Neural cell (in vitro differentiated cells): ENCODE measurements around the gene TEAD4.

ENCODE experiments used
- EP300 ChIP-seq: fragments of 450-650 bp; conservative IDR thresholded peaks from 2 replicates; pipeline ENCODE4 v1.6.1; 2014; ENCODE audit warnings: antibody characterized with exemption, mild to moderate bottlenecking, moderate library complexity; ENCODE audit not compliant: poor library complexity, severe bottlenecking
- EZH2 ChIP-seq: fragments of 200-600, 300-800 bp; shearing (Covaris generic), sonication (generic); IDR thresholded peaks from 2 replicates; pipeline ENCODE4 v1.6.1; 2014; ENCODE audit warnings: antibody characterized with exemption, low read length, borderline replicate concordance, mild to moderate bottlenecking; ENCODE audit not compliant: insufficient read depth, poor library complexity, severe bottlenecking
- MXI1 ChIP-seq: fragments of 450-650 bp; conservative IDR thresholded peaks from 2 replicates; pipeline ENCODE4 v1.6.1; 2014; ENCODE audit warnings: antibody characterized with exemption, mild to moderate bottlenecking; ENCODE audit not compliant: poor library complexity, severe bottlenecking
- POLR2AphosphoS5 ChIP-seq: IDR thresholded peaks from 2 replicates; pipeline ENCODE4 v1.6.1; 2012
- RAD21 ChIP-seq: fragments of 450-650 bp; conservative IDR thresholded peaks from 2 replicates; pipeline ENCODE4 v1.6.1; 2014; ENCODE audit warnings: antibody characterized with exemption, mild to moderate bottlenecking, moderate library complexity
- SMC3 ChIP-seq: fragments of 450-650 bp; conservative IDR thresholded peaks from 2 replicates; pipeline ENCODE4 v1.6.1; 2014; ENCODE audit warnings: antibody characterized with exemption, mild to moderate bottlenecking, moderate library complexity; ENCODE audit not compliant: poor library complexity
- TAF1 ChIP-seq: IDR thresholded peaks from 2 replicates; pipeline ENCODE4 v1.6.1; 2012; ENCODE audit warnings: low read depth
- TF ChIP-seq, protein P1 (sequence below): fragments of 450-650 bp; IDR thresholded peaks from 2 replicates; pipeline ENCODE4 v1.5.1; 2014; ENCODE audit warnings: antibody characterized with exemption, mild to moderate bottlenecking, moderate library complexity; ENCODE audit not compliant: poor library complexity, severe bottlenecking
- TF ChIP-seq, protein P2 (sequence below): IDR thresholded peaks from 2 replicates; pipeline ENCODE4 v1.6.1; 2012; ENCODE audit warnings: borderline replicate concordance

DNA sequence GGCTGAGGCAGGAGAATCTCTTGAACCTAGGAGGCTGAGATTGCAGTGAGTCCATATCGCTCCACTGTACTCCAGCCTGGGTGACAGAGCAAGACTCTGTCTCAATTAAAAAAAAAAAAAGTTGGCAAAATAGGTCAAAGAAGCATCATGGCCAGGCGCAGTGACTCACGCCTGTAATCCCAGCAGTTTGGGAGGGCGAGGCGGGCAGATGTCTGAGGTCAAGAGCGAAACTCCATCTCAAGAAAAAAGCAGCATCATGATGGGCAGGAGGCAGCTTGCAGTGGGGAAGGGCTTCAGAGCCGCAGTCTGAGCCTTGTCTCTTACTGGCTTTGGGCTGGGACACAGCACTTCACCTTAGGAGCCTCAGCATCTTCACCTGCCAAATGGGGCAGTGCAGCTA, 21.4 kb downstream of the TEAD4 start:
- TF ChIP-seq, protein P1, sequence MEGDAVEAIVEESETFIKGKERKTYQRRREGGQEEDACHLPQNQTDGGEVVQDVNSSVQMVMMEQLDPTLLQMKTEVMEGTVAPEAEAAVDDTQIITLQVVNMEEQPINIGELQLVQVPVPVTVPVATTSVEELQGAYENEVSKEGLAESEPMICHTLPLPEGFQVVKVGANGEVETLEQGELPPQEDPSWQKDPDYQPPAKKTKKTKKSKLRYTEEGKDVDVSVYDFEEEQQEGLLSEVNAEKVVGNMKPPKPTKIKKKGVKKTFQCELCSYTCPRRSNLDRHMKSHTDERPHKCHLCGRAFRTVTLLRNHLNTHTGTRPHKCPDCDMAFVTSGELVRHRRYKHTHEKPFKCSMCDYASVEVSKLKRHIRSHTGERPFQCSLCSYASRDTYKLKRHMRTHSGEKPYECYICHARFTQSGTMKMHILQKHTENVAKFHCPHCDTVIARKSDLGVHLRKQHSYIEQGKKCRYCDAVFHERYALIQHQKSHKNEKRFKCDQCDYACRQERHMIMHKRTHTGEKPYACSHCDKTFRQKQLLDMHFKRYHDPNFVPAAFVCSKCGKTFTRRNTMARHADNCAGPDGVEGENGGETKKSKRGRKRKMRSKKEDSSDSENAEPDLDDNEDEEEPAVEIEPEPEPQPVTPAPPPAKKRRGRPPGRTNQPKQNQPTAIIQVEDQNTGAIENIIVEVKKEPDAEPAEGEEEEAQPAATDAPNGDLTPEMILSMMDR, result no peak
- TF ChIP-seq, protein P2, sequence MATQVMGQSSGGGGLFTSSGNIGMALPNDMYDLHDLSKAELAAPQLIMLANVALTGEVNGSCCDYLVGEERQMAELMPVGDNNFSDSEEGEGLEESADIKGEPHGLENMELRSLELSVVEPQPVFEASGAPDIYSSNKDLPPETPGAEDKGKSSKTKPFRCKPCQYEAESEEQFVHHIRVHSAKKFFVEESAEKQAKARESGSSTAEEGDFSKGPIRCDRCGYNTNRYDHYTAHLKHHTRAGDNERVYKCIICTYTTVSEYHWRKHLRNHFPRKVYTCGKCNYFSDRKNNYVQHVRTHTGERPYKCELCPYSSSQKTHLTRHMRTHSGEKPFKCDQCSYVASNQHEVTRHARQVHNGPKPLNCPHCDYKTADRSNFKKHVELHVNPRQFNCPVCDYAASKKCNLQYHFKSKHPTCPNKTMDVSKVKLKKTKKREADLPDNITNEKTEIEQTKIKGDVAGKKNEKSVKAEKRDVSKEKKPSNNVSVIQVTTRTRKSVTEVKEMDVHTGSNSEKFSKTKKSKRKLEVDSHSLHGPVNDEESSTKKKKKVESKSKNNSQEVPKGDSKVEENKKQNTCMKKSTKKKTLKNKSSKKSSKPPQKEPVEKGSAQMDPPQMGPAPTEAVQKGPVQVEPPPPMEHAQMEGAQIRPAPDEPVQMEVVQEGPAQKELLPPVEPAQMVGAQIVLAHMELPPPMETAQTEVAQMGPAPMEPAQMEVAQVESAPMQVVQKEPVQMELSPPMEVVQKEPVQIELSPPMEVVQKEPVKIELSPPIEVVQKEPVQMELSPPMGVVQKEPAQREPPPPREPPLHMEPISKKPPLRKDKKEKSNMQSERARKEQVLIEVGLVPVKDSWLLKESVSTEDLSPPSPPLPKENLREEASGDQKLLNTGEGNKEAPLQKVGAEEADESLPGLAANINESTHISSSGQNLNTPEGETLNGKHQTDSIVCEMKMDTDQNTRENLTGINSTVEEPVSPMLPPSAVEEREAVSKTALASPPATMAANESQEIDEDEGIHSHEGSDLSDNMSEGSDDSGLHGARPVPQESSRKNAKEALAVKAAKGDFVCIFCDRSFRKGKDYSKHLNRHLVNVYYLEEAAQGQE, result no peak
- TF ChIP-seq RAD21 (no peak), TAF1 (no peak), EZH2 (no peak), SMC3 (no peak), POLR2AphosphoS5 (no peak), EP300 (no peak), MXI1 (no peak)
